SIG-M5 treated with dmso at 0.1 percent for 504 hours (cell line): ENCODE measurements around the gene DNAJC24.

Source experiments
- DNase-seq: peaks from one replicate; lab custom pipeline; 2025; ENCODE audit not compliant: unreplicated experiment; lab: John Stamatoyannopoulos, UW

The DNAJC24 gene

DNA sequence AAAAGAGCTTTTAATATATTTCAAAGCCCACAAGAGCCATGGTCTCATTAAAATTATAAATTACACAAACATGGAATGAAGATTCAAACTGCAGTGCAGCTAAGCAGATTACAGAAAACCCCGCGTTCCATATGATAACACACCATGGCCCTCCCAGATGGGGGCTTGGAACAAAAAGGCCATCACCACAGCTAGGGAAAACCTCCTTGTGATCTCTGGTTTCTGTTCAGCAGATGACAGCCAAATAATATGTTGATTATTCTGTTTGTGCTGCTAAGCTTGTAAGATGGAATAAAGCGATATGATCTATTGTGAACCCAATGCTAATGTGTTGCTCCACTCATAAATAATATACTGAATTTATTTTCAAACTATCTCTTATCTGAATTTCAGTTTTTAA is 111.3 kb downstream of the DNAJC24 start:
- DNase-seq: no peak
